Uterus (tissue), 4 donors: ENCODE data around the gene LFNG. TPM values are rescaled to one million over a fixed set of nuclear protein-coding genes. Genes with fewer than 3 reads are reported as not detected.
A peak's percentile ranks its signal among the peaks of the same experiment; 100 is the strongest.

Source experiments
- DNase-seq, 2 donors: peaks; one replicate each; pipeline ENCODE4 v3.0.0-alpha.2; 2019 to 2020
- H3K27ac ChIP-seq, 2 donors: fragments of 200-600 bp; sonication (generic); 1 replicate in 1 of 2; 2 replicates in 1 of 2; pipeline ENCODE4 v1.5.1; 2016 to 2018
- H3K27me3 ChIP-seq, 2 donors: fragments of 200-600 bp; sonication (generic); one replicate each; pipeline ENCODE4 v1.5.1; 2018 to 2019; ENCODE audit warnings: control low read depth in 1 of 2
- H3K36me3 ChIP-seq, 2 donors: fragments of 200-600 bp; sonication (generic); one replicate each; pipeline ENCODE4 v1.5.1; 2019; ENCODE audit warnings: control low read depth in 1 of 2
- H3K4me1 ChIP-seq, 2 donors: fragments of 200-600 bp; sonication (generic); one replicate each; pipeline ENCODE4 v1.5.1; 2018 to 2019; ENCODE audit warnings: control low read depth in 1 of 2
- H3K4me3 ChIP-seq, 2 donors: fragments of 200-600 bp; sonication (generic); 1 replicate in 1 of 2; 2 replicates in 1 of 2; pipeline ENCODE4 v1.5.1; 2018 to 2019; ENCODE audit warnings: mild to moderate bottlenecking in 1 of 2
- H3K9me3 ChIP-seq, 2 donors: fragments of 200-600 bp; sonication (generic); one replicate each; pipeline ENCODE4 v1.5.1; 2019; ENCODE audit warnings: control low read depth in 1 of 2
- CTCF ChIP-seq, 4 experiments: fragments of 200-600 bp in 2 of 4; fragments of 450-650 bp in 2 of 4; sonication (generic) in 2 of 4; IDR thresholded peaks; one replicate each; pipeline ENCODE4 v1.5.1; 2016 to 2019; ENCODE audit warnings: antibody characterized with exemption in 4 of 4, mild to moderate bottlenecking in 2 of 4, moderate library complexity in 1 of 4
- POLR2A ChIP-seq, 2 donors: fragments of 450-650 bp; IDR thresholded peaks; one replicate each; pipeline ENCODE4 v1.6.1; 2016; ENCODE audit warnings: antibody characterized with exemption in 2 of 2, mild to moderate bottlenecking in 1 of 2, moderate library complexity in 1 of 2
- intact Hi-C: fragments of 100-400 bp; cut with DNase I; formaldehyde crosslinking; loops from one replicate; pipeline ENCODE4 v1.15.1; 2023; ENCODE audit warnings: low total_unique reads
- total RNA-seq, 4 donors: library from RNA; depleted of rRNA in 3 of 4; stranded (reverse); fragments of >200 nt in 3 of 4; gene quantifications; one replicate each; pipeline versions ENCODE4 v1.1.0 to v1.2.4, GENCODE V29; 2014 to 2023
- donor health status: DM: yes; HTN: yes; CAD: no.

Gene LFNG
- total RNA-seq, 4 donors from 2014 or later: 2.3 to 30.5 (median 26.5) TPM; not detected in 1

- no peak overlapping the region for H3K4me3 ChIP-seq
Observed at GRCh38 chr7:2524808-2525657, 5.5 kb downstream of the LFNG start.

GRCh38 chr7:2525658-2526630, 6.4 kb downstream of the LFNG start:
- Histone ChIP-seq H3K4me3 (no peak overlapping the region), H3K27ac (peak overlapping the region in 1 of 2 donors; percentile 67), H3K4me1 (peaks cover 0 to 19% of the 10 kb centered on the region in 2 donors), H3K9me3 (no peaks in the 10 kb centered on the region), H3K36me3 (no peaks in the 10 kb centered on the region), H3K27me3 (peaks cover 0 to 10% of the 10 kb centered on the region in 2 donors)
- TF ChIP-seq POLR2A (IDR thresholded peaks at IDR 0.05): no peak
- TF ChIP-seq CTCF (IDR thresholded peaks at IDR 0.05): no peak
- intact Hi-C loops: no loop called here
- no peak for DNase-seq

More at GRCh38 chr7:2524808-2525657, 5.5 kb downstream of the LFNG start:
- no peaks in the 10 kb centered on the region for H3K9me3 ChIP-seq
- H3K4me1 ChIP-seq: peaks cover 0 to 19% of the 10 kb centered on the region in 2 donors
- peaks cover 0 to 10% of the 10 kb centered on the region in 2 donors for H3K27me3 ChIP-seq
- DNase-seq: no peak
- peak overlapping the region; percentile 67 for H3K27ac ChIP-seq
- intact Hi-C loops: no loop called here
- no peaks in the 10 kb centered on the region for H3K36me3 ChIP-seq
- TF ChIP-seq POLR2A (IDR thresholded peaks at IDR 0.05) (no peak), CTCF (IDR thresholded peaks at IDR 0.05) (no peak)

- no peak overlapping the region for H3K27ac ChIP-seq
- no peak for DNase-seq
- no peaks in the 10 kb centered on the region for H3K36me3 ChIP-seq
- intact Hi-C loops: no loop called here
- H3K9me3 ChIP-seq: no peaks in the 10 kb centered on the region
- H3K4me1 ChIP-seq: peaks cover 0 to 22% of the 10 kb centered on the region in 2 donors
- H3K4me3 ChIP-seq: no peak overlapping the region
- no peak for TF ChIP-seq CTCF (IDR thresholded peaks at IDR 0.05)
- H3K27me3 ChIP-seq: peaks cover 0 to 5% of the 10 kb centered on the region in 2 donors
Observed at GRCh38 chr7:2526659-2527504, 7.3 kb downstream of the LFNG start.

DNA sequence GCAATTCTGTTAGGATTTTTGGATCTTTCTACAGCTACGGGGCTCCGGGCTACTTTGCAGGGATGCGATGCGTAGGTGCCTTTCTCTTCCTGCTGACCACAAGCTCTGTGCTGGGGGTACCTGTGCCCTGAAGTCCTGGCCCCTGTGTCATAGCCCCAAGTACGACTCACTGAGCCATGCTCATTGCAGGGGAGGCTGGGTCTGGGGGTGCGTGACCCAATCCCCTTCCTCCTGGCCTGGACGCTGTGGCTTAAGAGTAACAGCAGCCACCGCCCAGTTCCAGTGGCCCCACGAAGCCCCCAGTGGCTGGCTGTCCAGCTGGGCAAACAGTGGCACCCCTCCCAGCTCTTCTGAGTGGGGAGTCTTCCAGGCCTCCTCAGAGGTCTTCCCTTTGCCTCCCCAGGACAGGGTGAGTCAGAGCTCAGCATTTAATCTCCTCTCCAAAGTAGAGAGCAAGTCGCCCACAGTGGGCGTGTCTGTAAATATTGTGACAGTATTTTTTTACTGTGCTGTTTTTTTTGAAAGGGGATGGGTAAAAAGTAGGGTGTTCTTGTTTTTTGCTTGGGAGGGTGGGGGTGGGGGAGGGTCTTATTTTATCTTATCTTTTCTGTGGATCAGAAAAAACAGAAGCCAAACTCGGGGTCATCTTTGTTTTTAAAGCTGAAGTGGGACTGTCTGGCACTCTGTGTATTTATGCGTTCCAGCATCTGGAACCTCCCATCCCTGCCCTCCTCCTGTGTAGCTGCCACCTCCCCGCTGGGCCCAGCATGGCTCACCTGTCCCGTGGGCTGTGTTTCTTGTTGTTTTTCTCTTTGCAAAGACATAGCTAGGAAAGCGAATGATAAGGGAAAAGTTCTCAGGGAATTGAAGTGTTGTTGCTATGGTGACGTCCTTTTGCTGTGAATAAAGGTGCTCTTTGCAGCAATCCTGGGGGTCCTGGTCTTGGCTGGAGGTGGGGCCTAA, 8.2 kb downstream of the LFNG start:
- TF ChIP-seq POLR2A (IDR thresholded peaks at IDR 0.05) (no peak), CTCF (IDR thresholded peaks at IDR 0.05) (no peak)
- no peaks in the 10 kb centered on the region for H3K27me3 ChIP-seq
- no peak overlapping the region for H3K4me3 ChIP-seq
- intact Hi-C loops: no loop called here
- H3K36me3 ChIP-seq: no peaks in the 10 kb centered on the region
- H3K27ac ChIP-seq: no peak overlapping the region
- no peaks in the 10 kb centered on the region for H3K9me3 ChIP-seq
- DNase-seq: no peak
- peaks cover 0 to 21% of the 10 kb centered on the region in 2 donors for H3K4me1 ChIP-seq
